HG02571 (cell line): ENCODE measurements around the gene CCNE1.
A peak's percentile ranks its signal among the peaks of the same experiment; 100 is the strongest.

Experiments
- ATAC-seq: cut with Tn5 transposase; IDR thresholded peaks from one replicate; pipeline ENCODE4 v1.9.1; 2021; ENCODE audit warnings: mild to moderate bottlenecking, moderate library complexity; ENCODE audit not compliant: unreplicated experiment

The CCNE1 gene

DNA sequence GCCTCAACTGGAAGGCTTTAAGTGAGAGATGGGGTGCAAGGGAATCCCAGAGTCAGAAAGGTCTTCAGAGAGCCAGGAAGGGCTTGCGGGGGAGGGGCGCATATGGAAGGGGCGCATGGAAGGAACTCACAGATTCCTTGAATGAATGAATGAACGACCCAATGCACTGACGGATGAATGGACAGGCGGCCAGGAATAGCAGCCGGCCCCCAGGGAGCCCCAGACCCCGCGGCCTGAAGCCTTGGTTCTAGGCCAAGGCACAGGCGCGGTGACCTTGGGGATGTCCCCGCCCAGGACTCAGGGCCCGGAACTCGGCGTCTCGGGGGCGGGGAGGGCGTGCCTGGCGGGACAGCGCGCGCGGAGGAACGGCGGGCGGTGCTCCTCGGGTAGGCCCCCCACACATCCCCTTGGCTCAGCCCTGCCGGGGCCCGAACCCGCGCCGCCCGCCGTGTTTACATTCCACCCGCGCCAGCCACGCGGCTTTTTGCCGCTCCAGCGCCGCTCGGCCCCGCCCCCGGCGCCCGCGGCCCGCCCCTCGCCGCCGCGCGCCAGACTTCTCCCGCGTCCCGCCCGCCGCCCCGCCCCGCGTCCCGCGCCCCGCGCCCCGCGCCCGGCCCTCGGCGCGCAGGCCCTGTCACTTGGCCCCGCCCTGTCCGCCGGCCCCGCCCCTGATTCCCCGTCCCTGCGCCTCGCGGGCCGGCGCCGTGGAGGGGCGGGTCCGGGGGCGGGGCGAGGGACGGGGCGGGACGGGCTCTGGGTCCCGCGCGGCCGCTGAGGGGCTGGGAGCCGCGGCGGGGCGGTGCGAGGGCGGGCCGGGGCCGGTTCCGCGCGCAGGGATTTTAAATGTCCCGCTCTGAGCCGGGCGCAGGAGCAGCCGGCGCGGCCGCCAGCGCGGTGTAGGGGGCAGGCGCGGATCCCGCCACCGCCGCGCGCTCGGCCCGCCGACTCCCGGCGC is at the start of gene CCNE1:
TSS of gene CCNE1 (plus strand) at position 867 of the 955 bp plus-strand sequence. CDS start 565 bp downstream, outside the sequence.
- peak; percentile 68 for ATAC-seq

DNA sequence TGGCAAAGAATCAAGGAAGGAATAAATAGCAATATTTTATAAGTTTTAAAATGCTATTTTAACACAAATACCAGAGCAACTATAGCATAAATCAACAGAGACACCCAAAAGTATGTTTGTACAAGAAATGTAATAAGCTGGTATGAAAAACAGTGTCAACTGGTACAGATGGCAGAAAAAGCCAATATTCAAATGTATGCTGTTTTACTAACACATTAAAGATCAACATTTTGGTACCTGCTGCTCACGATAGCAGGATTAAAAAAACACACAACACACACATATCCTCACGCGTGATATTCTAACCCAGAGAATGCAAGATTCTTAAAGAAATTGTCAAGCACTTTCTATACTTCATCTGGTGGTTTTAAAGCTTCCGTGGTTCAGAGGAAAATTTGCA is 48.6 kb upstream of the CCNE1 start:
- no peak for ATAC-seq

DNA sequence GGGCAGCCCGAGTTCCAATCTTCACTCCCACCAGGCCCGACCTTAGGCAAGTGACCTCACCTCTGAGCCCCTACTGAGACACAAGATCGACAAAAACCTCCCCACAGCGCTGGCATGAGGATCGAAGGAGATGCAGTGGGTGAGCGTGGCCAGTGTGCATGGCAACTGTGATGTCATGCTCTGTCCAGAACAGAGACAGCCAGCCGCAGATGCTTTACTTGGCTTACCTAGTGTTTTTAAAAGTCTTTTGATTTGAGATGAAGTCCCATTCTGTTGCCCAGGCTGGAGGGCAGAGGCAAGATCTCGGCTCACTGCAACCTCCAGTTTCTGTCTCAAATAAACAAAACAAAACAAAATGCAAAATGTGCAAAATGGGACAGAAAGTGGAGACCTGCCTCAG is 47.4 kb upstream of the CCNE1 start:
- no peak for ATAC-seq

DNA sequence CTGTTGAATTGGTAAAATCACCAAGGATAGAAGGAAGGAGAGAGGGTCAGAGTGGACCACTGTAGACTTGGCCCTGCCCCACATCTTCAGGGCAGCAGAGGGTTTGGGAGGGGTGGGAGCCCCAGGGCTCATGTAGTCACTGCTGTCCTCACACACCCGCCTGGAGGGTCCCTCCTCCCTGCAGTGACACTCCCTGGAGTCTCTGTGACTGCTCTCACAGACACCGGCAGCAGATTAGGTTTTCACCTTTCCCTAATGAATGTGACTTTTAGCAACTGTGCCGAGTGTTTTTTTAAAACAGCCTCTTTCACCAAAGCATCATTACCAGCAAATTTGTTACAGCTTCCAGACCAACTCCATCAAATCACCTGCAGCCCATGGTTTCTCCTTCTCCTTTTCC is 45.7 kb upstream of the CCNE1 start:
- ATAC-seq: no peak

DNA sequence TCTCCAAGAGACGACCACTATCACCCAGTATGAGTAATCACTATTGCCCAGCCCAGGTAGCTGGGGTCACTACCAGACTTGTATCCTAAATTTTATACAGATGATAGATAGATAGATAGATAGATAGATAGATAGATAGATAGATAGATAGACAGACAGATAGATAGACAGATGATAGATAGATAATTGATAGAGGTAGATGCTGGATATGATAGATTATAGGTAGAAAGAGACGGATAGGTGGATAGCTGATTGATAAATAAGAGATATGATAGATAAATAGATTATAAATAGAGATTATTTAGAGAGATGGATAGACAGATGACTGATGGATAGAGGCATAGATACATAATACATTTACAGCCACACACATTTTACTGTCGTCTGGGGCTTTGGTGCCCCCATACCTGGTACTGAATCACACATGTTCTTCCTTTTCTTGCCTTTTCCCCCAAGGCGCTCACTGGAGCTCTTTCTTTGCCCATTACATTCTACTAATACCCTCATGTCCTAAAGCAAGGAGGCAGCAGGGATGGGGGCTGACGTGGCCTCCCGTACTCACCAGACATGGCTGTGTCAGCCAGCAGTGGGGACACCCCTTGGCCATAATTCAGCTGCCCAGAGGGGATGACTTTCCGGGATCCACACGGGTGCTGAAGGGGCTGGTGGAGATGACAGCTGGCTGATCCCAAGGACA is 44.6 kb upstream of the CCNE1 start:
- no peak for ATAC-seq

DNA sequence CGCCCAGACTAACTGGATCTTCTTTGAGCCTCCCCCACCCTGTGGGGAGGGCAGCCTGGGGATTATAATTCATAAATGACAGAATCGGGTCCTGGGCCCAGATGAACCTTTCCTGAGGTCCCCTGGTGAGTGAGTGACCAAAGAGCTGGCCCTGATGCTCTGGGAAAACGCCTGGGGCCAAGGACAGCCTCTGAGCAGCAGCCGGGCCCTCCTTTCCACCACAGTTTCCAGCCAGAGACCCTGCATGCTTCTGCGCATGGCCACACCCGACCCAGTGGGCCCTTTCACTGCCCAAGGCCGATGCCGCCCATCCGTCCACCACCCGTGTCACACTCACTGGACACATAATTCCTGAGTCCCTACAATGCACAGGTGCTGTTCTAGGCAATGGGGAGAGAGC is 43.6 kb upstream of the CCNE1 start:
- ATAC-seq: no peak

DNA sequence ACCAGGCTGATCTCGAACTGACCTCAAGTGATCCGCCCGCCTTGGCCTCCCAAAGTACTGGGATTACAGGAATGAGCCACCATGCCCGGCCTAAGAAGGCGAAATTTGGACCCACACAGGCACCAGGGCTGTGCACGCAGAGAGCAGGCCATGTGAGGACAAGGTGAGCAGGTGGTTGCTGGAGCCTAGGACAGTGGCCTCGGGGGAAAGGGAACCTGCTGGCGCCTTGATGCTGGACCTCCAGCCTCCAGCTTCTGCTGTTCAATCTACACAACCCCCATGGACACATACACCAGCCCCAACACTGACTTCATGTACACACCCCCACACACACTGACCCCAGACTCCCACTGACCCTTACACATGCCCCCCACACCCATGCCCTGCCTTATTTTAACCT is 41.8 kb upstream of the CCNE1 start:
- ATAC-seq: no peak

DNA sequence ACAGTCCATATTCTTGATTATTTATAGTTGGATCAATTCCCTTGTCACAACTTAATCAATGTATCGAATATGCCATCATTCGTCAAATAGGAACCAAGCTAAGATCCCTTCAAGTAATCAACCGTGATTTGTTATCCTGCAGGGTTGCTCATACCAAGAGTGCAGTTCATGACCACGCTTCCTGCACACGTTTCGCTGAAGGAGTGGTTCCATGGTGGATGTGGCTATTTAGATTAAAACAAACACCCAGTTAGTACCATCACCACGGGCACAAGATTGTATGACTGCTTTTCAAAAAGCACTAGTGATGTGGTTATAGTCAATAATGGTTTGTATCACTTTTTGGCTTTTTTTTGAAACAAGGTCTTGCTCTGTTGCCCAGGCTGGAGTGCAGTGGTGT is 41.1 kb upstream of the CCNE1 start:
- ATAC-seq: no peak

DNA sequence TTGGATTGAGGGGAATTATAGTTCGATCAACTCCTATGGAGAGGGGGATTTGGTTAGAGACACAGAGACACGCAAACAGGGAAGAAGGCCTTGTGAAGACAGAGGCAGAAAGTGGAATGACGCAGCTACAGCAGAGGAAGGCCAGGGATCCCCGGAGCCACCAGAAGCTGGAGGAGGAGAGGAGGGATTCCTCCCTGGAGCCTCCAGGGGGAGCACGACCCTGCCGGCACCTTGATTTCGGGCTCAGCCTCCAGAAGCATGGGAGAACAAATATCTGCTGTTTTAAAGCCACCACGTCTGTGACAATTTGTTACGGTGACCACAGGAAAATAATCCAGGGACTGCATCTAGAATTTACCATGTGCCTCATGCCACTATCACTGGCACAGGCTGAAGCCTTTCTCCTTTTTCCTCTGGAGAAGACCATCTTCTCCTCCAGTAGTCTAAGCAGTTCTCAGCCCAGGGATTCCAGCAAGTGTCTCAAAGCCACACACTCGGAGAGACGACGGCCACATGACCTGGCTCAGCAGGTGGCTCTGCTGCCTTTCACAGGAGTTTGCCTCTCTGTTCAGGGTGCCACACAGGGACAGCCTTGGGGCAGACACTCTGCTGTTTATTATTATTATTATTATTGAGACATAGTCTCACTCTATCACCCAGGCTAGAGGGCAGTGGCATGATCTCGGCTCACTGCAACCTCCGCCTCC is 39.9 kb upstream of the CCNE1 start:
- no peak for ATAC-seq

DNA sequence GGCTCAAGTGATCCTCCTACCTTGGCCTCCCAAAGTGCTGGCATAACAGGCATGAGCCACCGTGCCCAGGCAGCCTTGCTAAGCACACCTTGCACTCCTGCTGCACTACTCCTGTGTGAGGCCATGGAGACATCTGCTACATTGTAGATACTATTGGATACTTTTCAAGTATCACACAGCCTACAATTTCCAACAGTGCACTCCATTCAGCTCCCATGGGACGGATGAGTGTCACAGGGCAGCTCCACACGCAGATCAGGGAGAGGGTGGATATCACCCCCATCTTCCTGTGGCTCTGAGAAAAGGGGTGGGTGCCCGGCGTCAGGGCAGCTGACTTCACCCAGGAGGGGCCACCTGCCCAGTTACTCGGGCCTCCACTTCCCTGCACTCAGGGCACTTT is 39.1 kb upstream of the CCNE1 start:
- no peak for ATAC-seq

DNA sequence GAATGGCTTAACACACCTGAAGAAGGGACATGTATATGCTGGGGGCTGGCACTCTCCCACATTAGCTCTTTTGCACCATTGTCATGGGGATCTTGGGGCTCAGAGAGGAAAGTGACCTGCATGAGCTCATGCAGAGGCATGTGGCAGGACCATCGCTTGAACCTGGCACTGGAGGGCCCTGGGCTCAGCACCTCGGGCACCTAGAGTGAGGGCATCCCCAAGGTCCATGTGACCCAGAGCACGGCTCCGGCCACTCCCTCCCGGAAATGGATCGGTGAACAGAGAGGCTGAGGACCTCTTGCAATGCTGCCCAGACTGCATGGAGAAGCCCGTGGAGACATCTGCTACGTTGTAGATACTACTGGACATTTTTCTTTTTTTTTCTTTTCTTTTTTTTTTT is 38.6 kb upstream of the CCNE1 start:
- no peak for ATAC-seq

DNA sequence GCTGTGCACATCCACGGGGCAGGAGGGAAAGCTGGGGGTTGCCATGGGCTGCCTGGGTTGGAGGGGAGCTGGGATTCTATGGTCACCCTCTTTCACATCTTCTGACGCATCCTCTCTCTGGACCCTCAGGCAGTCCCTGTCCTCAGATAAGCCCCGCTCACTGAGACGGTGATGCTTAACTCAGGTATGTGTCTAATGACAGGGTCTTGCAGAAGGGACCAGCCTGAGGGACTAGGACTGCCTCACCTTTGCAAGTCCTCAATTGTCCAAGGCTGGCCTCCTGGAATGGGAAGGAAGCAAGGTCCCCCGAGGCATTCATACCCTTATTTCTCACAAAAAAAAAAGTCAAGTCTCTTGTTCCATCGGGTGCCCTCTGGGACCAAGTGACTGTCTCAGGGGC is 37.7 kb upstream of the CCNE1 start:
- no peak for ATAC-seq

DNA sequence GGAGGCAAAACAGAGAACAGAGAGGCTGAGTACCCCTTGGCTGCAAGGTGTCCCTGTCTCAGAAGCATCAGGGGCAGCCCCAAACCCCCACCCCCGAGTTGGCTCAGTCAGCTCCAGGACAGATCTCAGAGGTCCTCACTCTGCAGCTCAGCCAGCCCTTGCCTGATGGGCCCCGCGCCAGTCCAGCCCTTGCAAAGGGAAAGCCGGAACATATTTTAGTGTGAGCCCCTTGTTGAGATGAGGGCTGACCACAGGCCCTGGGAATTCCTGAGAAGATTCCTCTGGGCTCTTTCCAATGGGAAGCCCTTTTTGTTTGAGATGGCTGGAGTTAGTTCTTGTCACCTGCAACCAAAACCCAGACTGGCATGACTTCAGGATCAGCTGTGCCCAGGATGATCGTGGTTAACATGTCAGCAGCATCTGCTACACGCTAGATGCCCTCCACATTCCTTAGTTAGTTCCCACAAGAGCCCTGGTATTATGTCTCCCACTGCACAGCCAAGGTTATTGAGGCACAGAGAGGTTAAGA is 33.9 kb upstream of the CCNE1 start:
- ATAC-seq: no peak

DNA sequence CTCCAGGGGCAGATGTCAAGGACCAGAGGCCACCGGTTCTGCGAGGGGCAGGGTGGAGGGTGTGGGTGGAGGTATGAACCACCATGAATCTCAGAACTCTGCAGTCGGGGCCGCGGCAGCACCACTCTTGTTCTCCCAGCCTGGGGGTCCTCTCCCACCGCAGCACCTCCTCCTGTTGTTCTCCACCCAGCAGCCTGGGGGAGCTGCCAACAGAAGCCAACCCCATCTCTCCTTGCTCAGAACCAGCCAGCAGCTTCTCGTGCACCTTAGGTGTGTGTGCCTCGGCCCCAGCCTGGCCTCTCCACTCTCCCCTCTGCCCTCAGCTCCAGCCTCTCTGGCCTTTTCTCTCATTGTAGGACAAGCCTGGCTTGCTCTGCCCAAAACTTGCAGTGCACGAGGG is 31.9 kb upstream of the CCNE1 start:
- ATAC-seq: no peak

DNA sequence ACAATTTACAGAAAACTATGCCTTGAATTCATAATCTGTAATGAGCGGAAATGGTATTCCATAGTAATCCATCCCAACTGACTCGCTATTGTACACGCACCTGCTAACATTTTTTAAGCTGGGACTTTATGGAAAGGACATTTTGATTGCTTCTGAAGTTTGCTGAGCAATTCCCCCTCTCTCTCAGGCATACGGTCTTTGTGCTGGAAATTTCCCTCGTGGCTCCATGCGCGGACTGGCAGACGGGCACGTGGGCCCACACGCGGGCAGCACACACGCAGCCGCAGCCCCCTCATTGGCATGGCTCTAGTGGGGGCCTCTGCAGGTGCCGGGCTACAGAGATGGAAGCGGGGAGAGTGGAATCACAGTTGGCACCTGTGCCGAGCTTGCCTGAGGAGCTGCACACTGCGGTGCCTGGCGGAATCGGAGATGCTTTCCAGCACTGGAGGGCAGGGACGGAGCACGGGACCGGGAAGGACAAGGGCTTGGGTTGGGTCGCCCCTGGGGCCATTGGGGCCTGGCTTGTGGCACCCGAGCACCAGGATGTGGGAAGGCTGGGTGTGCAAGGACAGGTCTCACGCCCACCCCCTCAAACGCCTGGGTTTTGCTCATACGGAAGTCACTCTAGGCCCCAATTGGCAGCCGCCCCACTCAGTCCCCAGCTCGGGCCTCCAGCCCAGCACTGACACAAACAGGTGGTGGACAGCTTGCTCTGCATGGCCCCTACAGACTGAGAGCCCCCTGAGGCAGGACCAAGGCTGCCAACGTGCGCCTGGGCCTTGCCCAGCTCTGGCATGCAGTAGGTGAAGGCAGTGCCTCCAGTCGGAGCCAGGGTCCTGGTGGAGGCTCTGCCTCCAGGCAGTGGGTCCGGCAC is 30.2 kb upstream of the CCNE1 start:
- no peak for ATAC-seq

DNA sequence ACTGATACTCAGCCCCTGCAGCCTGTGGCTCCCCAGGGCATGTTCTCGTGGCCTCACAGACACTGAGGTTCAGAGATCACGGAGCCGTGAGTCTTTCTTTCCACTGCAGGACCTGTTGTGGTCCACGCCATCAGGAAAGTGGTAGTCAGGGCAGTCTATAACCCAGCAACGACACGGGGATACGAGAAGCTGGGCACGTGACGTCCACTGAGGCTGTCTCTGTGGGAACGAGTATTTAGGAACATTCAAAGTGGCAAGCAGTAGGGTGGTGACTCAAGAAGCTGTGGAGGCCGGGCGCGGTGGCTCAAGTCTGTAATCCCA is 29.6 kb upstream of the CCNE1 start:
- ATAC-seq: no peak

DNA sequence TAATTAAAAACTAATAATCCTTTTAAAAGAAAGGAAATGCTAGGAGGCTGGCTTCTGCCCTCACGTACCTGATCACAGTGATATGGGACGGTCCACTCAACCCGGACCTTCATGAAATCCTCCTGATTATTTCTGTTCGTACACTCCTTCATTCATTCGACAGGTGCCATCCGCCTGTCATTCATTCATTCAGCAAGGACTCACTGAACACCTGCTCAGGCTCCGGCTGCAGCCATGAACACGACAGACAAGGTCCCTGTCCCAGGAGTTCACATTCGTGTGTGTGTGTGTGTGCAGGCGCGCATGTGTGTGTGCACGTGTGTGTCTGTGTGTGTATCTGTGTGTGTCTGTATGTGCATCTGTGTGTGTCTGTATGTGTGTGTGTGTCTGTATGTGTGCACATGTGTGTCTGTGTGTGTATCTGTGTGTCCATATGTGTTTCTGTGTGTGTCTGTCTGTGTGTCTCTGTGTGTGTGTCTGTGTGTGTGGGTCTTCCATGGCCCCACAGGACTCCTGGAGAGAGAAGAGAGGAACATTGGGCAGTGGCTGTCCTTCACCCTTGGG is 28.1 kb upstream of the CCNE1 start:
- no peak for ATAC-seq

DNA sequence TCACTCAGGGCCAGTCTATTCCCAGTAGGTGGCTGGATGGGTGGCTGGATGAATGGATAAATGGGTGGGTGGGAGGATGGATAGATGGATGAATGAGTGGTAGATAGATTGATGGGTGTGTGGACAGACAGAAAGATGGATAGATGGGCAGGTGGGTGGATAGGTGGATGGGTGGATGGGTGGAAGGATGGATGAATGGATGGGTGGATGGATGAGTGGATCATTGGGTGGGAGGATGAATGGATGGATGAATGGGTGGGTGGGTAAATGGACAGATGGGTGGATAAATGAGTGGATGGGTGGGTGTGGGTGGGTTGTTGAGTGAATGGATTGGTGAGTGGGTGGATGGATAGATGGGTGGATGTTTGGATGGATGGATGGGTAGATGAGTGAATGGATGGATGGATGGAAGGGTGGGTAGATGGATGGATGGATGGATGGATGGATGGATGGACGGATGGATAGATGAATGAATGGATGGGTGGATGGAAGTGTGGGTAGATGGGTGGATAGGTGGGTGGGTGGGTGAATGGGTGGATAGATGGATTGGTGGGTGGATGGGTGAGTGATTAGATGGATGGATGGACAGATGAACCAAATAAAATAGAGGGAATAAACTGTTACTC is 27.1 kb upstream of the CCNE1 start:
- no peak for ATAC-seq

DNA sequence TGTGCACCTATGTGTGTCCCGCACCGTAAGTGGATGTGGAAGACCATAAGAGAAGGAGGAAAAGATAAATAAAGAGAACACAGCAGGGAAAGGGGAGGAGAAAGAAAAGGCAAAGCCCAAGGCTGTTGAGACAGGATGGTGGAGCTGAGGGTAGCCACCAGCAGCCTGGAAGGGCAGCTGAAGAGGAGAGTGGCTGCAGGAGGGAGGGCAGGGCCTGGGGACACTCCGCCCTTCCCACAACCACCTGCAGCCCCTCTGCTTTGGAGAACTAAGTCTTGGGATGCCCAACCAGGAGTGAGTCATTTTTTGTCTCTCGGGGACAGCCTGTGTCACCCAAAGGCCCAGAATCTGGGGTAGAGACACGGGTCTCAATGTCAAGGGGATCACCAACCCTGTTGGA is 26.4 kb upstream of the CCNE1 start:
- no peak for ATAC-seq
